ENCODE results near the gene SYT3. TPM values are rescaled to one million over a fixed set of nuclear protein-coding genes. Genes with fewer than 3 reads are reported as not detected.
"Not testable (repeated sequence)": the region's sequence is repeated elsewhere in the genome, so short reads cannot be mapped to it uniquely, and the experiment has no call there.

Gene SYT3
- total RNA-seq, 1 donor from 2014 or later = 0.38 TPM

GRCh38 chr19:50580240-50580639, 59.4 kb downstream of the SYT3 start:
- Mint-ChIP-seq H3K36me3 (ENCODE audit: unreplicated experiment) (no peaks in the 10 kb centered on the region), H3K27ac (ENCODE audit: unreplicated experiment) (no peak overlapping the region), H3K27me3 (ENCODE audit: unreplicated experiment) (no peaks in the 10 kb centered on the region), H3K4me1 (ENCODE audit: unreplicated experiment) (no peaks in the 10 kb centered on the region), H3K9me3 (ENCODE audit: unreplicated experiment) (no peaks in the 10 kb centered on the region), H3K4me3 (ENCODE audit: unreplicated experiment) (no peak overlapping the region)
- no peak for DNase-seq (ENCODE audit: extremely low spot score, unreplicated experiment)
- no peak for TF ChIP-seq CTCF (IDR thresholded peaks at IDR 0.05)

GRCh38 chr19:50576769-50577168, 62.9 kb downstream of the SYT3 start:
- not testable (repeated sequence) for H3K9me3 Mint-ChIP-seq (ENCODE audit: unreplicated experiment); H3K4me3 Mint-ChIP-seq (ENCODE audit: unreplicated experiment); H3K27me3 Mint-ChIP-seq (ENCODE audit: unreplicated experiment); H3K27ac Mint-ChIP-seq (ENCODE audit: unreplicated experiment); H3K4me1 Mint-ChIP-seq (ENCODE audit: unreplicated experiment); DNase-seq (ENCODE audit: extremely low spot score, unreplicated experiment); H3K36me3 Mint-ChIP-seq (ENCODE audit: unreplicated experiment)

GRCh38 chr19:50573741-50574461, 65.8 kb downstream of the SYT3 start:
- H3K4me1 Mint-ChIP-seq (ENCODE audit: unreplicated experiment) = no peaks in the 10 kb centered on the region
- DNase-seq (ENCODE audit: extremely low spot score, unreplicated experiment) = no peak
- no peak for TF ChIP-seq CTCF (IDR thresholded peaks at IDR 0.05)
- H3K36me3 Mint-ChIP-seq (ENCODE audit: unreplicated experiment) = no peaks in the 10 kb centered on the region
- no peak overlapping the region for H3K4me3 Mint-ChIP-seq (ENCODE audit: unreplicated experiment)
- H3K27me3 Mint-ChIP-seq (ENCODE audit: unreplicated experiment) = peaks cover 13% of the 10 kb centered on the region
- no peak overlapping the region for H3K27ac Mint-ChIP-seq (ENCODE audit: unreplicated experiment)
- no peaks in the 10 kb centered on the region for H3K9me3 Mint-ChIP-seq (ENCODE audit: unreplicated experiment)

Other genes with a start within 250 kb of the SYT3 start
- not detected in 2 replicates for gene SPIB, start 220.9 kb downstream of the SYT3 start, total RNA-seq
- not detected in 2 replicates for gene MYBPC2, start 207.0 kb downstream of the SYT3 start, total RNA-seq
- 166 and 172 TPM in 2 replicates for gene EMC10, start 163.4 kb downstream of the SYT3 start, total RNA-seq
- 1.8 and 2.0 TPM in 2 replicates for gene GARIN5A, start 163.0 kb downstream of the SYT3 start, total RNA-seq
- 43.7 and 46.9 TPM in 2 replicates for gene JOSD2, start 128.7 kb downstream of the SYT3 start, total RNA-seq
- gene ASPDH, start 126.0 kb downstream of the SYT3 start, total RNA-seq = not detected in 2 replicates
- gene LRRC4B, start 71.4 kb downstream of the SYT3 start, total RNA-seq = 0.11 and 0.52 TPM in 2 replicates
- gene C19orf81, start 9.6 kb upstream of the SYT3 start, total RNA-seq = not detected in 2 replicates
- gene SHANK1, start 79.9 kb upstream of the SYT3 start, total RNA-seq = 0.29 and 0.40 TPM in 2 replicates
- gene CLEC11A, start 83.5 kb upstream of the SYT3 start, total RNA-seq = 5.0 and 6.0 TPM in 2 replicates
- gene GPR32, start 130.6 kb upstream of the SYT3 start, total RNA-seq = not detected in 2 replicates
- not detected in 2 replicates for gene ACP4, start 150.5 kb upstream of the SYT3 start, total RNA-seq
- not detected in 2 replicates for gene KLK1, start 183.9 kb upstream of the SYT3 start, total RNA-seq
- gene KLK15, start 193.7 kb upstream of the SYT3 start, total RNA-seq = not detected in 2 replicates
- gene KLK3, start 215.0 kb upstream of the SYT3 start, total RNA-seq = not detected in 2 replicates
- not detected in 2 replicates for gene KLK2, start 233.6 kb upstream of the SYT3 start, total RNA-seq